ENCODE measurements around the gene GOLGA7B. TPM values are rescaled to one million over a fixed set of nuclear protein-coding genes. Genes with fewer than 3 reads are reported as not detected.

GOLGA7B gene
- 1 to 10 TPM; 1.8 to 2.8 TPM for total RNA-seq

DNA sequence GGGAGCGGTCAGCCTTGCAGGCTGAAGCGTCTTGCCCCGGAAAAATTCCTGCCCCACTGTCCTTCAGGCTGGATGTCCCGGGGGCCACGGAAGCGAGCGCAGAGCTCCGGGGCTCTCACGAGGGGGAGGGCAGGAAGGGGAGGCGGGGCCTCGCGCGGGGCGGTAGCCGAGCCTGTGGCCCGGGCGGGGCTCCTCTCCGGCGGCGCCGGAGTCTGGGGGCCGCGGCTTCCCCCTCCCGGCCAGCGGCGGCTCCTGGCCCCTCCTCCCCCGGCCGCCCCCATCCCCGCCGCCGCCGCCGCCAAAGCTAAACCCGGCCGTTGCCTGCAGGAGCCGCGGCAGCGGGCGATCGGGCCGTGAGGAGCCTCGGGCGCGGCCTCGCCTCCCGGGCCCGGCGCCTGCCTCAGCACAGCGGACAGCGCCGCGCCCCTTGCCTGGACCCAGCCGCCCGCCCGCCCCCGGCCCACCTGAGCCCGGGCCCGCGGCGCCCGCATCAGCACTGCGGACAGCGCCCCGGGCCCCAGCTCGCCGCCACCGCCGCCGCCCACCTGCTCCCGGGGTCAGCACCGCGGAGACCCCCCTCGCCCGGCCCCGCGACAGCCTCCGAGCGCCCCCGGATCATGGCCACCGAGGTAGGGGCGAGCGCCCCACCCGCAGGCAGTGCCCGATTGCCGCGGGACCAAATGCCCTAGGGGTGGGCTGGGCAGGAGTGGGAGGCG, at the start of gene GOLGA7B:
Gene GOLGA7B (plus strand): TSS at position 157 of the 716 bp plus-strand sequence. CDS start 461 bp downstream, at position 618.
- peak within 1 kb of the TSS; percentile 47 to 76 for H3K27ac Mint-ChIP-seq
- peak within 1 kb of the TSS; percentile 88 for H3K4me3 Mint-ChIP-seq
- DNase-seq (ENCODE audit: low spot score) = peak; percentile 76
- H3K4me1 Mint-ChIP-seq (ENCODE audit: low read depth in 2 of 2) = peaks cover 30 to 37% of the 10 kb centered on the region in 2 donors
- peak; percentile 91 to 95 for ATAC-seq
- H3K27me3 Mint-ChIP-seq = no peaks in the 10 kb centered on the region
- no peaks in the 10 kb centered on the region for H3K36me3 Mint-ChIP-seq
- H3K9me3 Mint-ChIP-seq = no peaks in the 10 kb centered on the region

DNA sequence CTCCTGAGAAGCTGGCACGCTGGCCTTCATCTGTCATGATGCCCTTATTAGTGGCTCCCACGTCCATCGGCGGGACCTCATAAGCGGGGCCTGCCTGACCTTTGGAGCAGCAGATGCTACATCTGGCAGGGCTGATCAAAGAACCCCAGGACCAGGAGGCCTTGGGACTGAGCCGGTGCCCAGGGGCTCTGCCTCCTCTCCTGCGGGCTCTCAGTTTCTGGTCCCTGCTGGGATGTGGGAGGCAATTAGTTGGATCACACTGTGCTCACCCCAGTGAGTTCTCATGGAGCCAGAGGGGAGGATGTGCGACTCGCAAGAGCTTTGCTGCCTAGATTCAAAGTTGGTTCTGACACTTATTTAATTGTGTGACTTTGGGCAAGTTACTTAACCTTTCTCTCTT, 49.2 kb upstream of the GOLGA7B start:
- Mint-ChIP-seq H3K27me3 (peaks cover 4 to 6% of the 10 kb centered on the region in 2 donors), H3K9me3 (peaks cover 7% of the 10 kb centered on the region), H3K27ac (no peak overlapping the region), H3K4me3 (no peak overlapping the region), H3K36me3 (peaks cover 9% of the 10 kb centered on the region), H3K4me1 (ENCODE audit: low read depth in 2 of 2) (peaks cover 9 to 21% of the 10 kb centered on the region in 2 donors)
- ATAC-seq (no peak), DNase-seq (ENCODE audit: low spot score) (peak; percentile 38)

DNA sequence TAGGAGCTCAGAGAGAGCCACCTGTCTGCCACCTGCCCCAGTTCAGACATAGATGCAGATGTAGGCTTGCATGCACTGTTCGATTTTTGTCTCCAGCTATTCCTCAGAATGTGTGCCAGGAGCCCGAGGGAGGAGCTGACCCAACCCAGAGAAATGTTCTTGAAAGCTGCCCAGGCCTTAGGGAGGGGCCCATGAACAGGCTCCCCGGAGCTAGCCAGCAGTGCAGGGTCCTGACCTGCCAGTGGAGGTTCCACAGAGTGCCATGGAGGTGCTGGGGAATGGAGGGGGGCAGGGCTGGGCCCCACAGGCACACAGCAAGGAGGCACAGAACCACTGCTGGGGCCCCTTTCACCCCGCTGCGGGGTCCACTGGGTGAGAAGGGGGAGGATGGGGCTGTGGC, 48.2 kb upstream of the GOLGA7B start:
- no peak for DNase-seq (ENCODE audit: low spot score)
- H3K9me3 Mint-ChIP-seq = peaks cover 7% of the 10 kb centered on the region
- no peak overlapping the region for H3K4me3 Mint-ChIP-seq
- ATAC-seq = no peak
- peaks cover 9% of the 10 kb centered on the region for H3K36me3 Mint-ChIP-seq
- H3K27ac Mint-ChIP-seq = no peak overlapping the region
- peaks cover 5 to 15% of the 10 kb centered on the region in 2 donors for H3K4me1 Mint-ChIP-seq (ENCODE audit: low read depth in 2 of 2)
- peaks cover 4 to 6% of the 10 kb centered on the region in 2 donors for H3K27me3 Mint-ChIP-seq

DNA sequence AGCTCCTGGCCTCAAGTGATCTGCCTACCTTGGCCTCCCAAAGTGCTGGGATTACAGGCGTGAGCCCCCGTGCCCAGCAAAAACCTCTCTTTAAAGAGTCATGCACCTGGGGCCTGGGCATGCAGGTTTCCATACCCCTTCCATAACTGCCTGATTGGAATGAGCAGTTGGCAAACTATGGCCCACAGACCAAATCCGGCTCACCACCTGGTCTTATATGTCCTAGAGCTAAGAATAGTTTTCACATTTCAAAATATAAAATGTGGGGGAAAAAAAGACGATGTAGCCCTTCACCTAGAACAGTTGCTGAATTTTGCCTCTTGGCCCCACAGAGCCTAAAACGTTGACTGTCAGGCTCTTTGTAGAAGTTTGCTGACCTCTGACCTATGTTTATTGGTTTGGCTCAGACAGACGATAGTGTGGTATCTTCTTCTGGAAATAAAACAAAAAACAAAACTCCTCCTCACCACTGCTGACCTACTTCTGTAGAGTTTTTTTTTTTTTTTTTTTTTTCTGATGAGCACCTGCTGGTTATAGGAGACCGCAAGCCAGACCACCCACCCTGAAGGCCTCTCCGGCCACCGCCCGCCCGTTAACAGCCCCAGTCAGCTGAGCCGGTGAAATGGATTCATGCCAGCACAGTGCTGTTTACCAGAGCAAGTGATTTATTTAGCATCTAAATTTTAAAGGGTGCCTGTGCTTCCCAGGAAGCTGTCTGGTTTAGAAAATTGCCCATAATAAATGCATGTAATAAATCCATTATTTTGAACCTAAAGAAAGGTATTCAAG, 44.4 kb upstream of the GOLGA7B start:
- no peak overlapping the region for H3K27ac Mint-ChIP-seq
- peaks cover 4 to 6% of the 10 kb centered on the region in 2 donors for H3K27me3 Mint-ChIP-seq
- H3K4me3 Mint-ChIP-seq = no peak overlapping the region
- ATAC-seq (no peak), DNase-seq (ENCODE audit: low spot score) (no peak)
- H3K9me3 Mint-ChIP-seq = no peaks in the 10 kb centered on the region
- H3K36me3 Mint-ChIP-seq = no peaks in the 10 kb centered on the region
- H3K4me1 Mint-ChIP-seq (ENCODE audit: low read depth in 2 of 2) = peaks cover 0 to 3% of the 10 kb centered on the region in 2 donors

GRCh38 chr10:97805949-97806348, 43.7 kb upstream of the GOLGA7B start:
- DNase-seq (ENCODE audit: low spot score) = no peak
- no peaks in the 10 kb centered on the region for H3K36me3 Mint-ChIP-seq
- no peak overlapping the region for H3K27ac Mint-ChIP-seq
- peaks cover 0 to 3% of the 10 kb centered on the region in 2 donors for H3K4me1 Mint-ChIP-seq (ENCODE audit: low read depth in 2 of 2)
- H3K4me3 Mint-ChIP-seq = no peak overlapping the region
- ATAC-seq = no peak
- H3K27me3 Mint-ChIP-seq = peaks cover 4 to 6% of the 10 kb centered on the region in 2 donors
- no peaks in the 10 kb centered on the region for H3K9me3 Mint-ChIP-seq

GRCh38 chr10:97810446-97810845, 39.2 kb upstream of the GOLGA7B start:
- H3K4me3 Mint-ChIP-seq = no peak overlapping the region

GRCh38 chr10:97811958-97812357, 37.7 kb upstream of the GOLGA7B start:
- ATAC-seq = no peak
- H3K4me1 Mint-ChIP-seq (ENCODE audit: low read depth in 2 of 2) = no peaks in the 10 kb centered on the region
- peaks cover 4 to 5% of the 10 kb centered on the region in 2 donors for H3K27me3 Mint-ChIP-seq

More at GRCh38 chr10:97810446-97810845, 39.2 kb upstream of the GOLGA7B start:
- no peak for DNase-seq (ENCODE audit: low spot score)
- ATAC-seq = no peak
- Mint-ChIP-seq H3K36me3 (no peaks in the 10 kb centered on the region), H3K9me3 (no peaks in the 10 kb centered on the region), H3K4me1 (ENCODE audit: low read depth in 2 of 2) (no peaks in the 10 kb centered on the region), H3K27ac (no peak overlapping the region), H3K27me3 (peaks cover 4 to 5% of the 10 kb centered on the region in 2 donors)

GRCh38 chr10:97812696-97813095, 36.9 kb upstream of the GOLGA7B start:
- H3K4me1 Mint-ChIP-seq (ENCODE audit: low read depth in 2 of 2) = no peaks in the 10 kb centered on the region
- no peak for ATAC-seq

More at GRCh38 chr10:97811958-97812357, 37.7 kb upstream of the GOLGA7B start:
- Mint-ChIP-seq H3K27ac (no peak overlapping the region), H3K36me3 (no peaks in the 10 kb centered on the region), H3K4me3 (no peak overlapping the region), H3K9me3 (no peaks in the 10 kb centered on the region)
- no peak for DNase-seq (ENCODE audit: low spot score)

DNA sequence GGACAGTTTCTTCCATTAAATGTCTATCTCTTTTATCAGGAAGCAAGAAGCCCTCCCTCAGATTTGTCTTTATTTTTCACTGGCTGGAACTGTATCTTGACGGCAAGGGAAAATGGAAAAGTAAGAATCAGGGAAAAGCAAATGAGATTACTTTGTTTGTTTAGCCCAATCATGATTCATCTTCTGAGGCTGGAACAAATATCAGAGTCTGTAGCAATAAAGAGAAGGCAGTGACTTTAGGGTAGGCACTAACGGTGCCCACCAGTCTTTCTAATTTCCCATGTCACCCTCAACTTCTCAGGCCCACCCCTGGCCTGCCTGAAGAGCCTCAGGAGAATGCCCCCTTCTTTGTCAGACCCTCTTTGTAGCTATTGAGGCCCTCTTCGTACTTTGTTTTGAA, 36.3 kb upstream of the GOLGA7B start:
- no peak for ATAC-seq

More at GRCh38 chr10:97812696-97813095, 36.9 kb upstream of the GOLGA7B start:
- no peak overlapping the region for H3K27ac Mint-ChIP-seq
- no peaks in the 10 kb centered on the region for H3K36me3 Mint-ChIP-seq
- no peak for DNase-seq (ENCODE audit: low spot score)
- H3K4me3 Mint-ChIP-seq = no peak overlapping the region
- H3K27me3 Mint-ChIP-seq = peaks cover 4 to 5% of the 10 kb centered on the region in 2 donors
- no peaks in the 10 kb centered on the region for H3K9me3 Mint-ChIP-seq

GRCh38 chr10:97814996-97815395, 34.6 kb upstream of the GOLGA7B start:
- ATAC-seq (no peak), DNase-seq (ENCODE audit: low spot score) (peak; percentile 52)
- Mint-ChIP-seq H3K27me3 (peaks cover 4 to 5% of the 10 kb centered on the region in 2 donors), H3K9me3 (no peaks in the 10 kb centered on the region), H3K4me3 (no peak overlapping the region), H3K27ac (no peak overlapping the region), H3K4me1 (ENCODE audit: low read depth in 2 of 2) (no peaks in the 10 kb centered on the region), H3K36me3 (no peaks in the 10 kb centered on the region)

More for the DNA sequence above, 36.3 kb upstream of the GOLGA7B start:
- H3K27me3 Mint-ChIP-seq = peaks cover 4 to 5% of the 10 kb centered on the region in 2 donors
- no peaks in the 10 kb centered on the region for H3K36me3 Mint-ChIP-seq
- no peaks in the 10 kb centered on the region for H3K9me3 Mint-ChIP-seq
- H3K4me3 Mint-ChIP-seq = no peak overlapping the region
- no peak overlapping the region for H3K27ac Mint-ChIP-seq
- no peak for DNase-seq (ENCODE audit: low spot score)
- no peaks in the 10 kb centered on the region for H3K4me1 Mint-ChIP-seq (ENCODE audit: low read depth in 2 of 2)

DNA sequence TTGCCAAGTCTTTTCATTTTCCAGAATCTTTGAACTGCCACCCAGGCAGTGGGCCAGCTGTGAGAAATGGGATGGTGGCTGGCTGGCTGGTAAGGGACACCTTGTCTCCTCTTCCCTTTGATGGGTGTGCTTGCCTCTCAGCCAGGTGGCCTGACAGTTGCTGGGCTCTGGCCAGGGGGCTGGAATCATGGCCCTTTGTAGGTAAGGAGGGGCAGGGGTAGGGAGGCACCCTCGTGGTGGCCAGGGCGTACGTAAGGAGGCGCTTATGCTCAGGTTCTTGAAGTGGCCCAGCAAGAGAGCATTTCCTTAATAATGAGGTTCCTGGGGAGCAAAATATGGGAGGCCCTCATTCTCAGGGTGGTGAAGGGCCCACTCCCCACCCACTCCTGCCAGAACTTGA, 33.0 kb upstream of the GOLGA7B start:
- H3K4me3 Mint-ChIP-seq = no peak overlapping the region
- no peaks in the 10 kb centered on the region for H3K4me1 Mint-ChIP-seq (ENCODE audit: low read depth in 2 of 2)
- H3K27me3 Mint-ChIP-seq = peaks cover 4 to 6% of the 10 kb centered on the region in 2 donors
- H3K36me3 Mint-ChIP-seq = no peaks in the 10 kb centered on the region
- no peak overlapping the region for H3K27ac Mint-ChIP-seq
- no peaks in the 10 kb centered on the region for H3K9me3 Mint-ChIP-seq
- ATAC-seq = no peak
- DNase-seq (ENCODE audit: low spot score) = peak; percentile 28

DNA sequence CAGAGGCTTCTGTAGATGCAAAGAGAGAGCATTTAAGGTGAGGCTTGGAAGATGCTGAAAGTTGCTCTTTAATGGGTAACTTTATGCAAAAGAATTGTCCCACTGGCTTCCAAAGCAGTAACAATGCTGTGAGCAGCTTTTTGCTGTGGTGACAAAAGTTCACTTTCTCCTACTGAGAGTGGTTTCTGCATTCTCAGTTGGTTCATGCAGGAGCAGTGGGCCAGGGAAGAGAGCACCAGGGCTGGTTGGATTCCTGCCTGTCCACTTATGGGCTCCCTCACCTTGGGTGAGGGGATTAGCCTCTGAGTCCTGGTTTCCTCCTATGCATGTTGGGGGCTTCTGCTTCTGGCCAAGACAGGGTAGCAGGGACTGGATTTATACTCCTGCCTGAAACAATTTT, 31.1 kb upstream of the GOLGA7B start:
- Mint-ChIP-seq H3K27me3 (peaks cover 0 to 2% of the 10 kb centered on the region in 2 donors), H3K4me3 (no peak overlapping the region), H3K36me3 (no peaks in the 10 kb centered on the region), H3K9me3 (no peaks in the 10 kb centered on the region), H3K27ac (peak overlapping the region in 1 of 2 donors; percentile 42), H3K4me1 (ENCODE audit: low read depth in 2 of 2) (no peaks in the 10 kb centered on the region)
- DNase-seq (ENCODE audit: low spot score) = no peak
- no peak for ATAC-seq

DNA sequence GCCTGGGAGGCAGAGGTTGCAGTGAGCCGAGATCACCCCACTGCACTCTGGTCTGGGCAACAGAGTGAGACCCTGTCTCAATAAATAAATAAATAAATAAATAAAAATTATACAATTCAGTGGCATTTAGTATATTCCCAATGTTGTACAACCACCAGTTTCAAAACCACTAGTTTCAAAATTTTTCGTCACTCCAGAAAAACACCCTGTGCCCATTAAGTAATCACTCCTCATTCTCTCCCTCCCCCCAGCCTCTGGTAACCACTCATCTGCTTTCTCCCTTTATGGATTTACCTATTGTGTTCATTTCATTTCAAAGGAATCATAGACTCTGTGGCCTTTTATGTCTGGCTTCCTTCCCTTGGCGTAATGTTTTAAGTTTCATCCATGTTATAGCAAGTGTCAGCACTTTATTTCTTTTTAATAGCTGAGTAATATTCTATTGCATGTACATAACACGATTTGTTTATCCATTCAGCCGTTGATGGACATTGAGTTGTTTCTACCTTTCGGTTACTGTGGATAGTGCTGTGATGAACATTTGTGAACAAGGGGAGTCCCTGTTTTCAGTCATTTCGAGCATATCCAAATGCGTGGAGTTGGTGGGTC, 29.4 kb upstream of the GOLGA7B start:
- ATAC-seq (no peak), DNase-seq (ENCODE audit: low spot score) (no peak)
- no peak overlapping the region for H3K4me3 Mint-ChIP-seq
- no peak overlapping the region for H3K27ac Mint-ChIP-seq
- H3K9me3 Mint-ChIP-seq = no peaks in the 10 kb centered on the region
- H3K36me3 Mint-ChIP-seq = no peaks in the 10 kb centered on the region
- peaks cover 0 to 2% of the 10 kb centered on the region in 2 donors for H3K27me3 Mint-ChIP-seq
- no peaks in the 10 kb centered on the region for H3K4me1 Mint-ChIP-seq (ENCODE audit: low read depth in 2 of 2)

Measured in natural killer cell treated with Interleukin-12 subunit alpha and Interleukin-12 subunit beta and Interleukin-15 and Interleukin-18, amount 100 ng/mL, for 72 hours (primary cell).